HepG2 (cell line): ENCODE measurements around the gene NMNAT1. TPM values are rescaled to one million over a fixed set of nuclear protein-coding genes. Genes with fewer than 3 reads are reported as not detected.

ENCODE experiments used
- ARID3A ChIP-seq: IDR thresholded peaks from 2 replicates; pipeline ENCODE4 v1.6.1; 2012; ENCODE audit warnings: low read depth, low read length, improper control_type of control experiment
- ARNT2 ChIP-seq: sonication (generic); formaldehyde crosslinking; IDR thresholded peaks from 2 replicates; pipeline ENCODE4 v1.8.0; 2022; ENCODE audit warnings: mild to moderate bottlenecking, low read depth, missing genetic modification reagents, moderate library complexity
- BHLHE40 ChIP-seq: IDR thresholded peaks from 2 replicates; pipeline ENCODE4 v1.6.1; 2011; ENCODE audit warnings: low read length, improper control_type of control experiment
- BORCS8-MEF2B ChIP-seq: sonication (generic); formaldehyde crosslinking; IDR thresholded peaks from 2 replicates; pipeline ENCODE4 v1.8.0; 2022; ENCODE audit warnings: mild to moderate bottlenecking, missing genetic modification reagents
- HMG20B ChIP-seq: conservative IDR thresholded peaks from 2 replicates; pipeline ENCODE4 v1.6.1; 2016; ENCODE audit warnings: missing genetic modification reagents, missing compliant biosample characterization
- HNF4A ChIP-seq: sonication (generic); formaldehyde crosslinking; IDR thresholded peaks from 2 replicates; pipeline ENCODE4 v1.4.0; 2020; ENCODE audit warnings: missing genetic modification reagents
- HNRNPH1 ChIP-seq: fragments of 200-400 bp; formaldehyde crosslinking; optimal IDR thresholded peaks from 2 replicates; pipeline ENCODE3; 2017; ENCODE audit warnings: mild to moderate bottlenecking, low read depth, low read length
- KDM4B ChIP-seq: sonication (generic); formaldehyde crosslinking; IDR thresholded peaks from 2 replicates; pipeline ENCODE4 v1.4.0; 2020; ENCODE audit warnings: missing genetic modification reagents
- MTF2 ChIP-seq: sonication (generic); formaldehyde crosslinking; IDR thresholded peaks from 2 replicates; pipeline ENCODE4 v1.5.0; 2020; ENCODE audit warnings: missing genetic modification reagents, borderline replicate concordance
- SALL1 ChIP-seq: sonication (generic); formaldehyde crosslinking; IDR thresholded peaks from 2 replicates; pipeline ENCODE4 v1.8.0; 2022; ENCODE audit warnings: mild to moderate bottlenecking, missing genetic modification reagents
- SMAD1 ChIP-seq: sonication (generic); formaldehyde crosslinking; IDR thresholded peaks from 2 replicates; pipeline ENCODE4 v1.4.0; 2020; ENCODE audit warnings: missing genetic modification reagents, low read depth, mild to moderate bottlenecking, borderline replicate concordance
- WIZ ChIP-seq: sonication (generic); formaldehyde crosslinking; IDR thresholded peaks from 2 replicates; pipeline ENCODE4 v1.5.1; 2020; ENCODE audit warnings: mild to moderate bottlenecking, missing genetic modification reagents
- ZNF563 ChIP-seq: sonication (generic); formaldehyde crosslinking; IDR thresholded peaks from 2 replicates; pipeline ENCODE4 v1.8.0; 2022; ENCODE audit warnings: mild to moderate bottlenecking, moderate library complexity, missing genetic modification reagents
- ZNF605 ChIP-seq: sonication (generic); formaldehyde crosslinking; IDR thresholded peaks from 2 replicates; pipeline ENCODE4 v1.8.0; 2022; ENCODE audit warnings: mild to moderate bottlenecking, missing genetic modification reagents
- ZNF629 ChIP-seq: sonication (generic); formaldehyde crosslinking; conservative IDR thresholded peaks from 2 replicates; pipeline ENCODE4 v1.5.0; 2020; ENCODE audit warnings: missing genetic modification reagents
- ZNF768 ChIP-seq: sonication (generic); formaldehyde crosslinking; IDR thresholded peaks from 2 replicates; pipeline ENCODE4 v1.4.0; 2020; ENCODE audit warnings: missing genetic modification reagents
- polyA plus RNA-seq, 8 experiments: library from polyadenylated mRNA; depleted of rRNA in 3 of 8; stranded (reverse) in 7 of 8; unstranded in 1 of 8; fragments of >200 nt; fragmentation: Illumina TruSeq in 4 of 8; extraction: Trizol in 4 of 8; gene quantifications; 2 replicates each; pipeline versions ENCODE4 v1.2.1 to v1.2.3, GENCODE V29; 2011 to 2016; ENCODE audit warnings: low read depth in 4 of 8, missing spikeins in 1 of 8, mixed read lengths in 1 of 8; ENCODE audit not compliant: insufficient read depth in 1 of 8
- total RNA-seq, 5 experiments: library from RNA; depleted of rRNA; stranded (reverse); fragments of >200 nt; fragmentation: Illumina TruSeq; extraction: Trizol; gene quantifications; 2 replicates each; pipeline ENCODE4 v1.2.3, GENCODE V29; 2016; ENCODE audit warnings: low read depth in 1 of 5
- TF ChIP-seq, protein P1 (sequence below): sonication (generic); formaldehyde crosslinking; IDR thresholded peaks from 2 replicates; pipeline ENCODE4 v1.4.0; 2020; ENCODE audit warnings: missing genetic modification reagents, borderline replicate concordance
- TF ChIP-seq, protein P2 (sequence below): sonication (generic); formaldehyde crosslinking; IDR thresholded peaks from 2 replicates; pipeline ENCODE4 v1.9.0; 2021; ENCODE audit warnings: missing genetic modification reagents, borderline replicate concordance
- TF ChIP-seq, protein P3 (sequence below): sonication (generic); formaldehyde crosslinking; conservative IDR thresholded peaks from 2 replicates; pipeline ENCODE4 v1.4.0; 2020; ENCODE audit warnings: missing genetic modification reagents

The NMNAT1 gene
- total and polyA plus RNA-seq, 2 of the 13 experiments (the other 11 are each of a cell fraction or from before 2014, with no cell fraction given): 5.6 to 12.2 TPM

- TF ChIP-seq, protein P1, sequence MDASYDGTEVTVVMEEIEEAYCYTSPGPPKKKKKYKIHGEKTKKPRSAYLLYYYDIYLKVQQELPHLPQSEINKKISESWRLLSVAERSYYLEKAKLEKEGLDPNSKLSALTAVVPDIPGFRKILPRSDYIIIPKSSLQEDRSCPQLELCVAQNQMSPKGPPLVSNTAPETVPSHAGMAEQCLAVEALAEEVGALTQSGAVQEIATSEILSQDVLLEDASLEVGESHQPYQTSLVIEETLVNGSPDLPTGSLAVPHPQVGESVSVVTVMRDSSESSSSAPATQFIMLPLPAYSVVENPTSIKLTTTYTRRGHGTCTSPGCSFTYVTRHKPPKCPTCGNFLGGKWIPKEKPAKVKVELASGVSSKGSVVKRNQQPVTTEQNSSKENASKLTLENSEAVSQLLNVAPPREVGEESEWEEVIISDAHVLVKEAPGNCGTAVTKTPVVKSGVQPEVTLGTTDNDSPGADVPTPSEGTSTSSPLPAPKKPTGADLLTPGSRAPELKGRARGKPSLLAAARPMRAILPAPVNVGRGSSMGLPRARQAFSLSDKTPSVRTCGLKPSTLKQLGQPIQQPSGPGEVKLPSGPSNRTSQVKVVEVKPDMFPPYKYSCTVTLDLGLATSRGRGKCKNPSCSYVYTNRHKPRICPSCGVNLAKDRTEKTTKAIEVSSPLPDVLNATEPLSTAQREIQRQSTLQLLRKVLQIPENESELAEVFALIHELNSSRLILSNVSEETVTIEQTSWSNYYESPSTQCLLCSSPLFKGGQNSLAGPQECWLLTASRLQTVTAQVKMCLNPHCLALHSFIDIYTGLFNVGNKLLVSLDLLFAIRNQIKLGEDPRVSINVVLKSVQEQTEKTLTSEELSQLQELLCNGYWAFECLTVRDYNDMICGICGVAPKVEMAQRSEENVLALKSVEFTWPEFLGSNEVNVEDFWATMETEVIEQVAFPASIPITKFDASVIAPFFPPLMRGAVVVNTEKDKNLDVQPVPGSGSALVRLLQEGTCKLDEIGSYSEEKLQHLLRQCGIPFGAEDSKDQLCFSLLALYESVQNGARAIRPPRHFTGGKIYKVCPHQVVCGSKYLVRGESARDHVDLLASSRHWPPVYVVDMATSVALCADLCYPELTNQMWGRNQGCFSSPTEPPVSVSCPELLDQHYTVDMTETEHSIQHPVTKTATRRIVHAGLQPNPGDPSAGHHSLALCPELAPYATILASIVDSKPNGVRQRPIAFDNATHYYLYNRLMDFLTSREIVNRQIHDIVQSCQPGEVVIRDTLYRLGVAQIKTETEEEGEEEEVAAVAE: no peak
- TF ChIP-seq HNF4A (CRISPR knock-in tag) (no peak), SMAD1 (no peak), ZNF563 (CRISPR knock-in tag) (0 out of 2 replicates have a peak, but pooled peaks have one; percentile 27), ARID3A (peak; percentile 22; the same call in 1 of the 2 replicates), BHLHE40 (peak; percentile 88), ARNT2 (peak; percentile 32; the same call in 1 of the 2 replicates), SALL1 (peak; percentile 63; the same call in 1 of the 2 replicates), HMG20B (CRISPR knock-in tag) (no peak), BORCS8-MEF2B (CRISPR knock-in tag) (no peak), KDM4B (CRISPR knock-in tag) (no peak), ZNF605 (CRISPR knock-in tag) (no peak), ZNF629 (CRISPR knock-in tag) (no peak; the same call in 1 of the 2 replicates), HNRNPH1 (no peak), ZNF768 (CRISPR knock-in tag) (no peak), WIZ (0 out of 2 replicates have a peak, but pooled peaks have one; percentile 19), MTF2 (0 out of 2 replicates have a peak, but pooled peaks have one; percentile 27)
- TF ChIP-seq, protein P2, sequence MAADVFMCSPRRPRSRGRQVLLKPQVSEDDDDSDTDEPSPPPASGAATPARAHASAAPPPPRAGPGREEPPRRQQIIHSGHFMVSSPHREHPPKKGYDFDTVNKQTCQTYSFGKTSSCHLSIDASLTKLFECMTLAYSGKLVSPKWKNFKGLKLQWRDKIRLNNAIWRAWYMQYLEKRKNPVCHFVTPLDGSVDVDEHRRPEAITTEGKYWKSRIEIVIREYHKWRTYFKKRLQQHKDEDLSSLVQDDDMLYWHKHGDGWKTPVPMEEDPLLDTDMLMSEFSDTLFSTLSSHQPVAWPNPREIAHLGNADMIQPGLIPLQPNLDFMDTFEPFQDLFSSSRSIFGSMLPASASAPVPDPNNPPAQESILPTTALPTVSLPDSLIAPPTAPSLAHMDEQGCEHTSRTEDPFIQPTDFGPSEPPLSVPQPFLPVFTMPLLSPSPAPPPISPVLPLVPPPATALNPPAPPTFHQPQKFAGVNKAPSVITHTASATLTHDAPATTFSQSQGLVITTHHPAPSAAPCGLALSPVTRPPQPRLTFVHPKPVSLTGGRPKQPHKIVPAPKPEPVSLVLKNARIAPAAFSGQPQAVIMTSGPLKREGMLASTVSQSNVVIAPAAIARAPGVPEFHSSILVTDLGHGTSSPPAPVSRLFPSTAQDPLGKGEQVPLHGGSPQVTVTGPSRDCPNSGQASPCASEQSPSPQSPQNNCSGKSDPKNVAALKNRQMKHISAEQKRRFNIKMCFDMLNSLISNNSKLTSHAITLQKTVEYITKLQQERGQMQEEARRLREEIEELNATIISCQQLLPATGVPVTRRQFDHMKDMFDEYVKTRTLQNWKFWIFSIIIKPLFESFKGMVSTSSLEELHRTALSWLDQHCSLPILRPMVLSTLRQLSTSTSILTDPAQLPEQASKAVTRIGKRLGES (CRISPR knock-in tag): no peak
- TF ChIP-seq, protein P3, sequence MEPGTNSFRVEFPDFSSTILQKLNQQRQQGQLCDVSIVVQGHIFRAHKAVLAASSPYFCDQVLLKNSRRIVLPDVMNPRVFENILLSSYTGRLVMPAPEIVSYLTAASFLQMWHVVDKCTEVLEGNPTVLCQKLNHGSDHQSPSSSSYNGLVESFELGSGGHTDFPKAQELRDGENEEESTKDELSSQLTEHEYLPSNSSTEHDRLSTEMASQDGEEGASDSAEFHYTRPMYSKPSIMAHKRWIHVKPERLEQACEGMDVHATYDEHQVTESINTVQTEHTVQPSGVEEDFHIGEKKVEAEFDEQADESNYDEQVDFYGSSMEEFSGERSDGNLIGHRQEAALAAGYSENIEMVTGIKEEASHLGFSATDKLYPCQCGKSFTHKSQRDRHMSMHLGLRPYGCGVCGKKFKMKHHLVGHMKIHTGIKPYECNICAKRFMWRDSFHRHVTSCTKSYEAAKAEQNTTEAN (CRISPR knock-in tag): no peak
Measured at GRCh38 chr1:10032590-10033358, 89.5 kb downstream of the NMNAT1 start, which contains the start of gene UBE4B (continued).
